SK-N-MC (cell line): ENCODE results near the gene TES.
"Not testable (repeated sequence)": the region's sequence is repeated elsewhere in the genome, so short reads cannot be mapped to it uniquely, and the experiment has no call there.

Experiments used
- DNase-seq: peaks from one replicate; pipeline ENCODE4 v3.0.0-alpha.2; 2011; ENCODE audit warnings: low read depth, low spot score
- H3K27ac ChIP-seq: fragments of 200-600 bp; sonication (generic); 2 replicates; pipeline ENCODE4 v1.5.1; 2016; ENCODE audit warnings: mixed run types
- H3K36me3 ChIP-seq: fragments of 200-600 bp; sonication (generic); 2 replicates; pipeline ENCODE4 v1.6.1; 2017; ENCODE audit warnings: antibody characterized with exemption, low read length, mixed read lengths; ENCODE audit not compliant: insufficient read depth
- H3K4me3 ChIP-seq: fragments of 200-600 bp; sonication (generic); 2 replicates; pipeline ENCODE4 v1.5.1; 2016
- H3K9ac ChIP-seq: fragments of 200-600 bp; sonication (generic); 2 replicates; pipeline ENCODE4 v1.8.0; 2017; ENCODE audit warnings: mixed run types, mixed read lengths; ENCODE audit not compliant: insufficient read length
- H3K9me3 ChIP-seq: fragments of 200-600 bp; sonication (generic); 2 replicates; pipeline ENCODE4 v1.6.1; 2017; ENCODE audit warnings: low read depth, mild to moderate bottlenecking, antibody characterized with exemption, low read length, moderate library complexity, mixed read lengths
- EZH2 ChIP-seq: fragments of 200-600 bp; sonication (generic); IDR thresholded peaks from one replicate; pipeline ENCODE4 v1.6.1; 2017; ENCODE audit warnings: antibody characterized with exemption
- FOXP2 ChIP-seq: optimal IDR thresholded peaks from 2 replicates; pipeline ENCODE3; 2011; ENCODE audit warnings: mild to moderate bottlenecking, moderate library complexity; ENCODE audit not compliant: insufficient read depth; ENCODE audit errors: extremely low read length, control extremely low read depth
- POLR2AphosphoS5 ChIP-seq: IDR thresholded peaks from 2 replicates; pipeline ENCODE4 v1.6.1; 2012; ENCODE audit warnings: mild to moderate bottlenecking, low read depth, low read length, borderline replicate concordance

Gene TES

GRCh38 chr7:116284390-116284789 is 74.1 kb downstream of the TES start:
- DNase-seq: no peak
- no peaks in the 10 kb centered on the region for H3K36me3 ChIP-seq
- TF ChIP-seq EZH2 (no peak), POLR2AphosphoS5 (no peak), FOXP2 (no peak)
- H3K9ac ChIP-seq: no peak overlapping the region
- H3K4me3 ChIP-seq: no peak overlapping the region
- no peaks in the 10 kb centered on the region for H3K9me3 ChIP-seq
- H3K27ac ChIP-seq: no peak overlapping the region

- H3K36me3 ChIP-seq: no peaks in the 10 kb centered on the region
- no peak overlapping the region for H3K4me3 ChIP-seq
- no peaks in the 10 kb centered on the region for H3K9me3 ChIP-seq
- no peak for DNase-seq
- TF ChIP-seq EZH2 (no peak), FOXP2 (no peak), POLR2AphosphoS5 (no peak)
- no peak overlapping the region for H3K9ac ChIP-seq
- no peak overlapping the region for H3K27ac ChIP-seq
These were observed 74.9 kb downstream of the TES start for GRCh38 chr7:116285252-116285651.

- Histone ChIP-seq H3K36me3 (no peaks in the 10 kb centered on the region), H3K9ac (no peak overlapping the region), H3K27ac (no peak overlapping the region), H3K9me3 (no peaks in the 10 kb centered on the region), H3K4me3 (no peak overlapping the region)
- TF ChIP-seq EZH2: no peak
- no peak for TF ChIP-seq FOXP2
- DNase-seq: no peak
These were observed 80.4 kb downstream of the TES start for GRCh38 chr7:116290740-116291139.

DNA sequence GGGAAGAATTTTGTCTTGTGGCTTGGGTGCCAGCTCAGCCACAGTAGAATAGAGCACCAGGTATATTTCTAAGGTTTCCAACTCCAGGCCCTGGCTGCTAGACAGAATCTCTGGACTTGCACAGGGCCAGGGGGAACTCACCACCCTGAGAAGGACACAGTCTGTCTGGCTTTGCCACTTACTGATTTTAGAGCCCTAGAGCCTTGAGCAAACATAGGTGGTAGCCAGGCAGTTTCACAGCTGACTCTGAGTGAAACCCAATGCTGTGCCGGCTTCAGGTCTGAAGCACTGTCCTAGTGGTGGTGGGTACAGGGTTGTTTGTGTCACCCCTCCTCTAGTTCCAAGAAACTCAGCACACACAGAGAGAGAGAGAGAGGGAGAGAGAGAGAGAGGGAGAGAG is 81.6 kb downstream of the TES start:
- Histone ChIP-seq H3K27ac (no peak overlapping the region), H3K4me3 (no peak overlapping the region), H3K9ac (no peak overlapping the region), H3K9me3 (no peaks in the 10 kb centered on the region), H3K36me3 (no peaks in the 10 kb centered on the region)
- TF ChIP-seq EZH2 (no peak), FOXP2 (no peak), POLR2AphosphoS5 (no peak)
- no peak for DNase-seq

GRCh38 chr7:116292381-116292780 is 82.0 kb downstream of the TES start:
- H3K9ac ChIP-seq: no peak overlapping the region
- DNase-seq: no peak
- TF ChIP-seq POLR2AphosphoS5: no peak
- TF ChIP-seq FOXP2: no peak
- TF ChIP-seq EZH2: no peak
- H3K27ac ChIP-seq: no peak overlapping the region
- no peak overlapping the region for H3K4me3 ChIP-seq
- H3K9me3 ChIP-seq: no peaks in the 10 kb centered on the region
- H3K36me3 ChIP-seq: no peaks in the 10 kb centered on the region

DNA sequence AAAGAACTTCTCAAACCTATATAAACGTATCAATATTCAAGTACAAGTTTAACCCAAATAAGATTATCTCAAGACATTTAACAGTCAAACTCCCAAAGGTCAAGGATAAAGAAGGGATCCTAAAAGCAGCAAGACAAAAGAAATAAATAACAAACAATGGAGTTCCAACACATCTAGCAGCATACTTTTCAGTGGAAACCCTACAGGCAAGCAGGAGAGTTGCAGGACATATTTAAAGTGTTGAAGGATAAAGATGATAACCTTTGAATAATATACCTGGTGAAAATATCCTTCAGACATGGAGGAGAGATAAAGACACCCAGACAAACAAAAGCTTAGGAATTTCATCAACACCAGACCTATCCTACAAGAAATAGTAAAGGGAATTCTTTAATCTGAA is 82.8 kb downstream of the TES start:
- Histone ChIP-seq H3K9me3 (no peaks in the 10 kb centered on the region), H3K36me3 (no peaks in the 10 kb centered on the region), H3K27ac (no peak overlapping the region), H3K4me3 (no peak overlapping the region), H3K9ac (no peak overlapping the region)
- TF ChIP-seq POLR2AphosphoS5 (no peak), EZH2 (no peak), FOXP2 (no peak)
- DNase-seq: no peak

GRCh38 chr7:116293633-116294032 is 83.3 kb downstream of the TES start:
- Histone ChIP-seq H3K36me3 (0 out of 2 replicates have a peak, but pooled peaks cover 2% of the 10 kb centered on the region), H3K27ac (no peak overlapping the region), H3K9me3 (no peaks in the 10 kb centered on the region), H3K9ac (no peak overlapping the region), H3K4me3 (no peak overlapping the region)
- TF ChIP-seq FOXP2: no peak
- no peak for TF ChIP-seq EZH2
- no peak for TF ChIP-seq POLR2AphosphoS5
- DNase-seq: no peak

GRCh38 chr7:116295903-116296302 is 85.6 kb downstream of the TES start:
- not testable (repeated sequence) for H3K27ac ChIP-seq, DNase-seq, H3K36me3 ChIP-seq, H3K9me3 ChIP-seq, H3K4me3 ChIP-seq, H3K9ac ChIP-seq

GRCh38 chr7:116298055-116298454 is 87.7 kb downstream of the TES start:
- Histone ChIP-seq H3K9ac (no peak overlapping the region), H3K27ac (no peak overlapping the region), H3K4me3 (no peak overlapping the region), H3K36me3 (0 out of 2 replicates have a peak, but pooled peaks cover 3% of the 10 kb centered on the region), H3K9me3 (no peaks in the 10 kb centered on the region)
- TF ChIP-seq POLR2AphosphoS5 (no peak), FOXP2 (no peak), EZH2 (no peak)
- no peak for DNase-seq

- H3K4me3 ChIP-seq: no peak overlapping the region
- no peaks in the 10 kb centered on the region for H3K9me3 ChIP-seq
- H3K36me3 ChIP-seq: 0 out of 2 replicates have a peak, but pooled peaks cover 3% of the 10 kb centered on the region
- no peak overlapping the region for H3K9ac ChIP-seq
- TF ChIP-seq POLR2AphosphoS5 (no peak), FOXP2 (no peak), EZH2 (no peak)
- DNase-seq: no peak
- H3K27ac ChIP-seq: no peak overlapping the region
These were observed 88.2 kb downstream of the TES start for GRCh38 chr7:116298576-116298975.
